CD4-positive, alpha-beta memory T cell (primary cell): ENCODE data around the gene RFTN2. TPM values are rescaled to one million over a fixed set of nuclear protein-coding genes. Genes with fewer than 3 reads are reported as not detected.

Experiments
- CTCF ChIA-PET: fragments of 350-600 bp; sonication (Branson Sonifier 250); formaldehyde crosslinking; loops from one replicate; lab custom pipeline; 2021; ENCODE audit warnings: inconsistent platforms; ENCODE audit not compliant: partially characterized antibody; lab: Charles Lee
- POLR2A ChIA-PET: fragments of 350-600 bp; sonication (Branson Sonifier 250); formaldehyde crosslinking; loops from one replicate; lab custom pipeline; 2021; ENCODE audit not compliant: partially characterized antibody; lab: Charles Lee
- DNase-seq, 5 donors: peaks; one replicate each; pipeline versions ENCODE4 v3.0.0 to v3.0.0-alpha.2; 2020 to 2022; ENCODE audit warnings: mixed read lengths in 1 of 5
- H3K27ac ChIP-seq: one replicate; pipeline ENCODE4 v1.7.0; 2013; ENCODE audit warnings: low read depth, low read length
- H3K27me3 ChIP-seq: 2 replicates; pipeline ENCODE4 v1.7.0; 2013; ENCODE audit warnings: mild to moderate bottlenecking, low read length, moderate library complexity; ENCODE audit not compliant: insufficient read depth
- H3K36me3 ChIP-seq: 2 replicates; pipeline ENCODE4 v1.7.0; 2013; ENCODE audit warnings: mild to moderate bottlenecking, low read length, moderate library complexity; ENCODE audit not compliant: insufficient read depth
- H3K4me1 ChIP-seq: 2 replicates; pipeline ENCODE4 v1.7.0; 2013; ENCODE audit warnings: mild to moderate bottlenecking, low read length, moderate library complexity; ENCODE audit not compliant: insufficient read depth
- H3K4me3 ChIP-seq, 2 donors: one replicate each; pipeline ENCODE4 v1.7.0; 2013; ENCODE audit warnings: low read length in 2 of 2, mild to moderate bottlenecking in 1 of 2
- H3K9me3 ChIP-seq, 2 donors: one replicate each; pipeline ENCODE4 v1.7.0; 2013; ENCODE audit warnings: low read length in 2 of 2, control low read depth in 1 of 2; ENCODE audit not compliant: control insufficient read depth in 1 of 2
- H3K27ac Mint-ChIP-seq, 7 donors: one replicate each; pipeline ENCODE4 v1.8.0; 2020 to 2021; ENCODE audit warnings: mixed read lengths in 7 of 7, mild to moderate bottlenecking in 6 of 7, inconsistent platforms in 3 of 7, moderate library complexity in 3 of 7
- H3K27me3 Mint-ChIP-seq, 2 donors: one replicate each; pipeline ENCODE4 v1.8.0; 2020 to 2021; ENCODE audit warnings: mixed read lengths in 2 of 2
- H3K36me3 Mint-ChIP-seq, 2 donors: one replicate each; pipeline ENCODE4 v1.8.0; 2020 to 2021; ENCODE audit warnings: mixed read lengths in 2 of 2, inconsistent platforms in 1 of 2, mild to moderate bottlenecking in 1 of 2
- H3K4me1 Mint-ChIP-seq, 4 donors: one replicate each; pipeline ENCODE4 v1.8.0; 2020 to 2021; ENCODE audit warnings: mixed read lengths in 4 of 4, mild to moderate bottlenecking in 1 of 4
- H3K4me3 Mint-ChIP-seq, 8 donors: one replicate each; pipeline ENCODE4 v1.8.0; 2020 to 2021; ENCODE audit warnings: mixed read lengths in 8 of 8, mild to moderate bottlenecking in 7 of 8, moderate library complexity in 6 of 8, inconsistent platforms in 3 of 8
- H3K9me3 Mint-ChIP-seq, 8 donors: one replicate each; pipeline ENCODE4 v1.8.0; 2020 to 2021; ENCODE audit warnings: mixed read lengths in 8 of 8, mild to moderate bottlenecking in 5 of 8, inconsistent platforms in 3 of 8, moderate library complexity in 1 of 8
- intact Hi-C: fragments of 100-400 bp; cut with micrococcal nuclease; formaldehyde crosslinking; loops from one replicate; pipeline ENCODE4 v1.15.1; 2023
- polyA plus RNA-seq, 2 donors: library from polyadenylated mRNA; unstranded; fragments of 300-500 nt; fragmentation: Illumina TruSeq; gene quantifications; one replicate each; pipeline ENCODE4 v1.2.3, GENCODE V29; 2021
- total RNA-seq, 2 experiments: library from RNA; stranded (reverse); gene quantifications; one replicate each; pipeline ENCODE4 v1.2.3, GENCODE V29; 2021

Gene RFTN2
- total and polyA plus RNA-seq, 4 experiments from 2014 or later: 0.37 TPM; not detected in 3

DNA sequence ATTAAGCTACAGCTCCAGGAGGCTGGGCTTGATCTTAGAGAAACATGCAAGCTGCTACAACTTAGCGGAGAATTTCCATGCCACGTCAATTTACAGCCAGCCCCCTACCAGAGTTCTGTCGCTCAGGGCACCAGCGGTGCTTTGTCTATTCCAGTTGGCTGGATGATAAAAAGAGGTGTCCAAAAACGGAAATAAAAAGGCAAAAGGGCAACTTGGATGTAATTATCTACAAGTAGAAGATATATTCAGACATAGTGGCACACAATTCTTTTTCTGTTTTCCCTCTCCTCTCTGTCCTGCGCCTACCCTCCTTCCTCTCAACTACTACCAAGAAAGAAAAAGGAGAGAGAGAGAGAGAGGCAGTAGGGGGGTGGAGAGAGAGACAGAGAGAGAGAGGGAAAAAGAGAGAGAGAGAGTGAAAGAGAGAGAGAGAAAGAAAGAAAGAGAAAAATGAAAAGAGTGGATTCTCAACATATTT lies 363 bp upstream of the RFTN2 start:
- Mint-ChIP-seq H3K4me1 (no peaks in the 10 kb centered on the region), H3K4me3 (no peak overlapping the region), H3K36me3 (peaks cover 0 to 3% of the 10 kb centered on the region in 2 donors), H3K9me3 (no peaks in the 10 kb centered on the region), H3K27ac (no peak overlapping the region), H3K27me3 (peaks cover 4 to 25% of the 10 kb centered on the region in 2 donors)
- Histone ChIP-seq H3K4me3 (no peak overlapping the region), H3K27ac (no peak overlapping the region), H3K36me3 (no peaks in the 10 kb centered on the region), H3K9me3 (no peaks in the 10 kb centered on the region), H3K4me1 (no peaks in the 10 kb centered on the region), H3K27me3 (no peaks in the 10 kb centered on the region)
- ChIA-PET POLR2A (no interaction called here), CTCF (no interaction called here)
- intact Hi-C loops: no loop called here
- no peak for DNase-seq

DNA sequence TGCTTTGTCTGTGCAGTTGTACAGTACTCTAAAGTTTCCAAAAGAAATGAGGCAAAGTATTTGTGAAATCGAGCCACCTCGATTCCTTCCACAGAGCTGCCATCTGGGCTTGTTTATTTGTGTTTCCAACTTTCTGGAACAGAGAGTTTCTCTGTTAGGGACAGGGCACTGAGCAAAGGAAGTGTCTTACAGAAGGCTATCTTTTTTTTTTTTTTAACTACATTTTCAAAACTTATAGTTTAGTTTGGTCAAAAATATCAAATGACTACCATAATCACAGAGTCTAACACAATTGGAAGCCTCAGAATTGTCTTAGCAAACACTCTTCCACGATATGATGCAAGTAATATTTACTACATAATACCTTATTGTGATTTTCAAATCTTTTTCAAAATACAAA lies 796 bp downstream of the RFTN2 start:
- H3K9me3 ChIP-seq: no peaks in the 10 kb centered on the region
- no peaks in the 10 kb centered on the region for H3K36me3 ChIP-seq
- CTCF ChIA-PET: no interaction called here
- H3K4me3 Mint-ChIP-seq: no peak overlapping the region
- no peaks in the 10 kb centered on the region for H3K4me1 Mint-ChIP-seq
- no peak overlapping the region for H3K4me3 ChIP-seq
- no peak overlapping the region for H3K27ac Mint-ChIP-seq
- no peaks in the 10 kb centered on the region for H3K4me1 ChIP-seq
- peaks cover 0 to 5% of the 10 kb centered on the region in 2 donors for H3K36me3 Mint-ChIP-seq
- intact Hi-C loops: no loop called here
- no peak overlapping the region for H3K27ac ChIP-seq
- no peaks in the 10 kb centered on the region for H3K27me3 ChIP-seq
- no peak for DNase-seq
- POLR2A ChIA-PET: interaction anchor here (0.6 kb wide), 1 partner anchor 875 kb away, joined by 3 read pairs; the partner anchor contains the start of gene GTF3C3
- H3K27me3 Mint-ChIP-seq: peaks cover 4 to 23% of the 10 kb centered on the region in 2 donors
- H3K9me3 Mint-ChIP-seq: peaks cover 0 to 3% (median 0%) of the 10 kb centered on the region in 8 donors

DNA sequence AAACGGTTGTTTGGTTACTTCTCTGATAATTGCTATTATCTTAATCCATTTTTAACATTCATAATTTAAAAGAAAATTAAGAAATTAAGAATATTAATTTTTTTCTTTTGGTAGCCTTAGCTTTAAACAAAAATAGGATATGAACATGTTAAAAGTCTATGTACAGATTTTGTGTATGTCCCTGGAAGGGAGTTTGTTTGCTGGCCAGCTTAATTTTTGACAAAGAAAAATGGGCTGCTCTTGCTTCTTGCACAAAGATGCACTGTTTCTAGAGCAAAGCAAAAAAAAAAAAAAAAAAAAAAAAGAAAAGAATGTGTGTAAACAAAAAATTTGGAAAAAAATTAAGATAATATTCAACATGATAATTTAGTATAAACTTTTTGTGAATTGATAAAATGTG lies 1.3 kb downstream of the RFTN2 start:
- Histone ChIP-seq H3K27me3 (no peaks in the 10 kb centered on the region), H3K36me3 (no peaks in the 10 kb centered on the region), H3K27ac (no peak overlapping the region), H3K4me1 (no peaks in the 10 kb centered on the region), H3K4me3 (no peak overlapping the region), H3K9me3 (no peaks in the 10 kb centered on the region)
- peaks cover 0 to 5% of the 10 kb centered on the region in 2 donors for H3K36me3 Mint-ChIP-seq
- CTCF ChIA-PET: no interaction called here
- intact Hi-C loops: no loop called here
- no peak overlapping the region for H3K4me3 Mint-ChIP-seq
- H3K9me3 Mint-ChIP-seq: peaks cover 0 to 5% (median 0%) of the 10 kb centered on the region in 8 donors
- POLR2A ChIA-PET: no interaction called here
- H3K4me1 Mint-ChIP-seq: no peaks in the 10 kb centered on the region
- DNase-seq: no peak
- H3K27me3 Mint-ChIP-seq: peaks cover 5 to 22% of the 10 kb centered on the region in 2 donors
- no peak overlapping the region for H3K27ac Mint-ChIP-seq

DNA sequence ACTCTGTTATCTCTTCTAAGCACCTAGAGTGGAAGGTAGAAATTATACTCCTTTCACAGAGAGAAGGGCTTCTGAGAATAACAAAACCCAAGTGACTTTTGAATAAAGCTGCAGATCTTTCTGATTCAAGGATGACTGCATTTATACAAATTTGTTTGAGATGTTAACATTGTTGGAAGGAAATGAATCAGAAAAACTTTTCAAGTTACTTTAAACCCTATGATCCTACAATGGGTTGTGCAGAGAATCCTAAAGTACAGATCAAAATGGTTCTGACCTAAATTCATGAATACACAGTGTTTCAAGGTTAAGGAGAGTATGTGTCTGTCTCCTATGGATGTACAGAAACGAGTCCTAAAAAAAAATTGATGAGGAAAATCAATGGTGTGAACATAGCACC lies 1.8 kb downstream of the RFTN2 start:
- Histone ChIP-seq H3K4me3 (no peak overlapping the region), H3K27me3 (no peaks in the 10 kb centered on the region), H3K36me3 (no peaks in the 10 kb centered on the region), H3K4me1 (no peaks in the 10 kb centered on the region), H3K27ac (no peak overlapping the region), H3K9me3 (no peaks in the 10 kb centered on the region)
- H3K4me3 Mint-ChIP-seq: no peak overlapping the region
- intact Hi-C loops: no loop called here
- ChIA-PET POLR2A (no interaction called here), CTCF (no interaction called here)
- H3K36me3 Mint-ChIP-seq: peaks cover 0 to 5% of the 10 kb centered on the region in 2 donors
- no peaks in the 10 kb centered on the region for H3K4me1 Mint-ChIP-seq
- H3K27ac Mint-ChIP-seq: no peak overlapping the region
- peaks cover 0 to 5% (median 0%) of the 10 kb centered on the region in 8 donors for H3K9me3 Mint-ChIP-seq
- DNase-seq: no peak
- H3K27me3 Mint-ChIP-seq: peaks cover 7 to 20% of the 10 kb centered on the region in 2 donors

DNA sequence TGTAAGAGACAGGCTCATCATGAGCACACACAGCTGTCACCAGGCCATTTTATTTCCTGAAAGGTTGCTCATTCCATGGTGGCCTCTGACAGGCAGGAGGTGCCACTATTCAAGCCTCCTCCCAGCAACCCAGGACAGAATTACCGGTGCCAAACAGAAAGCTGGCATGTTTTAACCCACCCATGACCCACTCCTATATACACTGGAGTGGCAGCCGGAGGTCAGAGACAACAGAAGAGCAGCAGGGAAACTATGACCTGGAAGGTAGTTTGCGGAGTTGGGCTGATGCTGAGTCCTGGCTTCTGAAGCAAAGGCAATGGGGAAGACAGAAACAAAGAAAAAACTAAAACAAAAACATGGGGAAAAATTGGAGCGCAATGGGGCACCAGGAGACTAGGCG lies 2.3 kb downstream of the RFTN2 start:
- Histone ChIP-seq H3K9me3 (no peaks in the 10 kb centered on the region), H3K36me3 (no peaks in the 10 kb centered on the region), H3K4me3 (no peak overlapping the region), H3K27ac (no peak overlapping the region), H3K4me1 (no peaks in the 10 kb centered on the region), H3K27me3 (no peaks in the 10 kb centered on the region)
- no peak overlapping the region for H3K4me3 Mint-ChIP-seq
- ChIA-PET CTCF (no interaction called here), POLR2A (no interaction called here)
- H3K4me1 Mint-ChIP-seq: no peaks in the 10 kb centered on the region
- peaks cover 7 to 19% of the 10 kb centered on the region in 2 donors for H3K27me3 Mint-ChIP-seq
- H3K36me3 Mint-ChIP-seq: peaks cover 0 to 5% of the 10 kb centered on the region in 2 donors
- no peak overlapping the region for H3K27ac Mint-ChIP-seq
- peaks cover 0 to 5% (median 0%) of the 10 kb centered on the region in 8 donors for H3K9me3 Mint-ChIP-seq
- no peak for DNase-seq
- intact Hi-C loops: no loop called here

DNA sequence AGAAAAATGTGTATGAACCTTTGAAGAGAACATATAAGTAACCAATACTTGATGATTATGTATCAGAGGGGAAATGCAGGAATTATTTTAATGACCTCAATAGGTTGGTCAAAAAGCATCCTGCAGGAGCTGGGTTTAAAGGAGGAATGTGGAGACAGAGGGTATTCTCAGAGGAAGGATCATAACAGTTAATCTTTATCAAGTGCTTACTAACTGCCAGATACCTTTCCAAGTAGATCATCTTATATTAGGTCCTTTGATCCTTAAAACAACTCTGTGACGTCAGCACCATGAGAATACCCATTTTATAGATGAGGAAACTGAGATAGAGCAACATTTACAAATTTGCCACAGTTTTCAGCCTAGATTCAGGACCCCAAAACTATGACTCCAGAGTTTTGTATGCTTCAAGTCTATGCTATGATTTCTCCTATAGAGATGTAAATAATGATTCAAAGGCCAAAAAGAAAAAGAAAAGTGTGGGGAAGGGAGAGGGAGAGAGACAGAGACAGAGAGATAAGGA lies 3.0 kb downstream of the RFTN2 start:
- ChIA-PET CTCF (no interaction called here), POLR2A (no interaction called here)
- Mint-ChIP-seq H3K4me3 (no peak overlapping the region), H3K27me3 (peaks cover 9 to 15% of the 10 kb centered on the region in 2 donors), H3K4me1 (no peaks in the 10 kb centered on the region), H3K9me3 (peaks cover 0 to 10% (median 2%) of the 10 kb centered on the region in 8 donors), H3K36me3 (peaks cover 0 to 6% of the 10 kb centered on the region in 2 donors), H3K27ac (no peak overlapping the region)
- Histone ChIP-seq H3K27me3 (no peaks in the 10 kb centered on the region), H3K4me3 (no peak overlapping the region), H3K4me1 (no peaks in the 10 kb centered on the region), H3K36me3 (no peaks in the 10 kb centered on the region), H3K27ac (no peak overlapping the region), H3K9me3 (no peaks in the 10 kb centered on the region)
- no peak for DNase-seq
- intact Hi-C loops: no loop called here

DNA sequence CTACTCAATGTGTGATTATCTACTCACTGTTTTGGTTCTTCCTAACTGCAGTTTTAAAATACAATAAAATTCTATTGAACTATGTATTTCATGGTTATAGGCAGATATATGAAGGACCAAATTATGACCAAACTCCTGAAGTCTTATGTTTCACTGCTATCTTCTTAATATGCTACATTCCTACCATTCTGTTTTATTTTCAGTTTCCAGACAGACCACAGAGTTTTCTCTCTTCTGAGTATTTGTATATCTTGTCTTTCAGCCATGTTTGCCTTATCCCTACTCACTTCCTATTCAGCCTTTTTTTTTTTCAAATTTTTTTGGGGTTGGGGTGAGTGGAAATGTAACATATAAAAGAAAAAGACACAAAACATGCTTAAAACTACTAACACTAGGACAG lies 6.3 kb downstream of the RFTN2 start:
- Mint-ChIP-seq H3K27me3 (peaks cover 8 to 10% of the 10 kb centered on the region in 2 donors), H3K36me3 (peaks cover 1 to 24% of the 10 kb centered on the region in 2 donors), H3K4me3 (no peak overlapping the region), H3K27ac (no peak overlapping the region), H3K9me3 (peaks cover 0 to 35% (median 20%) of the 10 kb centered on the region in 8 donors), H3K4me1 (no peaks in the 10 kb centered on the region)
- no peaks in the 10 kb centered on the region for H3K9me3 ChIP-seq
- no peaks in the 10 kb centered on the region for H3K36me3 ChIP-seq
- H3K27ac ChIP-seq: no peak overlapping the region
- no peaks in the 10 kb centered on the region for H3K27me3 ChIP-seq
- no peaks in the 10 kb centered on the region for H3K4me1 ChIP-seq
- CTCF ChIA-PET: no interaction called here
- intact Hi-C loops: no loop called here
- H3K4me3 ChIP-seq: no peak overlapping the region
- no peak for DNase-seq
- POLR2A ChIA-PET: no interaction called here
